ENCODE results near the gene FKRP.

GRCh38 chr19:46720503-46721239 lies 25.2 kb upstream of the FKRP start:
- no peak for TF ChIP-seq MAX (CRISPR knock-in tag; IDR thresholded peaks at IDR 0.05)
- TF ChIP-seq CTCF (IDR thresholded peaks at IDR 0.05): no peak
- no peak for TF ChIP-seq E2F4 (CRISPR knock-in tag; IDR thresholded peaks at IDR 0.05; ENCODE audit: borderline replicate concordance, low read depth)
- no peak for TF ChIP-seq ZNF423 (CRISPR knock-in tag; IDR thresholded peaks at IDR 0.05)
- no peak for TF ChIP-seq CREM (CRISPR knock-in tag; IDR thresholded peaks at IDR 0.05)
- no peak for TF ChIP-seq GABPB1 (CRISPR knock-in tag; IDR thresholded peaks at IDR 0.05)
